CD14-positive monocyte (primary cell): ENCODE results near the gene HAUS7. TPM values are rescaled to one million over a fixed set of nuclear protein-coding genes. Genes with fewer than 3 reads are reported as not detected.

Source experiments
- DNase-seq, 3 donors: peaks; one replicate each; pipeline ENCODE4 v3.0.0-alpha.2; 2011 to 2022
- H2AFZ ChIP-seq: 2 replicates; pipeline ENCODE4 v1.6.0; 2012; ENCODE audit warnings: mild to moderate bottlenecking, low read depth, low read length, inconsistent platforms; ENCODE audit not compliant: insufficient read depth, poor library complexity, severe bottlenecking
- H3K27ac ChIP-seq, 2 donors: 1 replicate in 1 of 2; 2 replicates in 1 of 2; pipeline ENCODE4 v1.5.1; 2012 to 2013; ENCODE audit warnings: low read length in 2 of 2, control low read depth in 1 of 2, inconsistent platforms in 1 of 2, low read depth in 1 of 2, mild to moderate bottlenecking in 1 of 2
- H3K27me3 ChIP-seq, 2 donors: one replicate each; pipeline versions ENCODE4 v1.6.0 to v1.6.1; 2011 to 2013; ENCODE audit warnings: low read length in 2 of 2; ENCODE audit not compliant: control insufficient read depth in 2 of 2, insufficient read depth in 2 of 2
- H3K36me3 ChIP-seq, 2 donors: replicated peaks in 1 of 2; 1 replicate in 1 of 2; 2 replicates in 1 of 2; pipeline versions ENCODE4 v1.5.1 to v1.6.1; 2012 to 2013; ENCODE audit warnings: low read length in 2 of 2, control low read depth in 1 of 2, inconsistent platforms in 1 of 2, mild to moderate bottlenecking in 1 of 2; ENCODE audit not compliant: insufficient read depth in 2 of 2, control insufficient read depth in 1 of 2
- H3K4me1 ChIP-seq, 2 donors: 1 replicate in 1 of 2; 2 replicates in 1 of 2; pipeline versions ENCODE4 v1.5.1 to v1.6.1; 2012 to 2013; ENCODE audit warnings: low read length in 2 of 2, control low read depth in 1 of 2, inconsistent platforms in 1 of 2, mild to moderate bottlenecking in 1 of 2, moderate library complexity in 1 of 2; ENCODE audit not compliant: insufficient read depth in 2 of 2, control insufficient read depth in 1 of 2
- H3K4me2 ChIP-seq: replicated peaks from 2 replicates; pipeline ENCODE3; 2012; ENCODE audit warnings: low read length, moderate library complexity, mild to moderate bottlenecking; ENCODE audit not compliant: poor library complexity, severe bottlenecking; ENCODE audit errors: extremely low read depth
- H3K4me3 ChIP-seq, 3 experiments: fragments of 200-600 bp in 1 of 3; sonication (generic) in 1 of 3; replicated peaks in 1 of 3; 1 replicate in 2 of 3; 2 replicates in 1 of 3; pipeline ENCODE4 v1.5.1; 2011 to 2013; ENCODE audit warnings: low read length in 3 of 3, mild to moderate bottlenecking in 3 of 3, control low read depth in 2 of 3, low read depth in 2 of 3, inconsistent platforms in 1 of 3, moderate library complexity in 1 of 3
- H3K79me2 ChIP-seq: 2 replicates; pipeline ENCODE4 v1.6.0; 2012; ENCODE audit warnings: mild to moderate bottlenecking, control low read depth, inconsistent platforms, low read length, moderate library complexity; ENCODE audit not compliant: insufficient read depth
- H3K9ac ChIP-seq: 2 replicates; pipeline ENCODE4 v1.6.0; 2017; ENCODE audit warnings: low read length, mild to moderate bottlenecking; ENCODE audit not compliant: insufficient read depth, poor library complexity, severe bottlenecking
- H3K9me3 ChIP-seq, 2 donors: replicated peaks in 1 of 2; 1 replicate in 1 of 2; 2 replicates in 1 of 2; pipeline versions ENCODE4 v1.5.1 to v1.6.1; 2012 to 2013; ENCODE audit warnings: low read length in 2 of 2, control low read depth in 1 of 2; ENCODE audit not compliant: control insufficient read depth in 1 of 2, insufficient read depth in 1 of 2
- H4K20me1 ChIP-seq: 2 replicates; pipeline ENCODE4 v1.6.0; 2012; ENCODE audit warnings: mild to moderate bottlenecking, low read length, control low read depth, moderate library complexity; ENCODE audit not compliant: insufficient read depth
- H3K27ac Mint-ChIP-seq, 7 donors: one replicate each; pipeline ENCODE4 v1.8.0; 2020; ENCODE audit warnings: mild to moderate bottlenecking in 7 of 7, mixed read lengths in 7 of 7, moderate library complexity in 6 of 7, inconsistent platforms in 2 of 7
- H3K27me3 Mint-ChIP-seq, 3 donors: one replicate each; pipeline ENCODE4 v1.8.0; 2021 to 2022; ENCODE audit warnings: low read depth in 3 of 3, mild to moderate bottlenecking in 3 of 3, mixed read lengths in 3 of 3, moderate library complexity in 3 of 3, inconsistent platforms in 1 of 3
- H3K36me3 Mint-ChIP-seq, 2 donors: one replicate each; pipeline ENCODE4 v1.8.0; 2020; ENCODE audit warnings: mixed read lengths in 2 of 2, inconsistent platforms in 1 of 2, mild to moderate bottlenecking in 1 of 2
- H3K4me1 Mint-ChIP-seq: one replicate; pipeline ENCODE4 v1.8.0; 2020; ENCODE audit warnings: mild to moderate bottlenecking, mixed read lengths
- H3K4me3 Mint-ChIP-seq, 2 donors: one replicate each; pipeline ENCODE4 v1.8.0; 2020; ENCODE audit warnings: mild to moderate bottlenecking in 2 of 2, mixed read lengths in 2 of 2, moderate library complexity in 1 of 2
- H3K9me3 Mint-ChIP-seq, 7 donors: one replicate each; pipeline ENCODE4 v1.8.0; 2020 to 2022; ENCODE audit warnings: mixed read lengths in 7 of 7, mild to moderate bottlenecking in 6 of 7, moderate library complexity in 6 of 7, inconsistent platforms in 2 of 7
- WGBS: methylation state at CpG from one replicate; pipeline ENCODE4 v1.1.5; 2013; ENCODE audit warnings: missing lambda C conversion rate; ENCODE audit not compliant: insufficient coverage; 5-methylcytosine and 5-hydroxymethylcytosine counted together
- intact Hi-C, 2 donors: fragments of 100-400 bp; cut with micrococcal nuclease; formaldehyde crosslinking; loops; one replicate each; pipeline versions ENCODE4 v1.15.0 to v1.15.1; 2023
- polyA plus RNA-seq, 3 donors: library from polyadenylated mRNA; depleted of rRNA in 1 of 3; unstranded in 2 of 3; stranded (reverse) in 1 of 3; fragments of 300-500 nt in 2 of 3; fragments of >200 nt in 1 of 3; fragmentation: Illumina TruSeq in 2 of 3; gene quantifications; 1 replicate in 2 of 3; 2 replicates in 1 of 3; pipeline ENCODE4 v1.2.3, GENCODE V29; 2012 to 2021
- TF ChIP-seq, protein P1 (sequence below): fragments of 200-600 bp; IDR thresholded peaks from one replicate; pipeline ENCODE4 v1.8.0; 2022; ENCODE audit warnings: antibody characterized with exemption, mild to moderate bottlenecking

HAUS7 gene
- polyA plus RNA-seq, 3 donors = 23.8 to 37.5 (median 26.7) TPM

- Mint-ChIP-seq H3K27ac (no peak overlapping the region), H3K4me3 (no peak overlapping the region), H3K27me3 (peaks cover 2 to 5% (median 5%) of the 10 kb centered on the region in 3 donors), H3K9me3 (peaks cover 2 to 21% (median 15%) of the 10 kb centered on the region in 7 donors), H3K4me1 (peaks cover 22% of the 10 kb centered on the region), H3K36me3 (peaks cover 0 to 5% of the 10 kb centered on the region in 2 donors)
- Histone ChIP-seq H3K27ac (no peak overlapping the region), H3K79me2 (no peaks in the 10 kb centered on the region), H4K20me1 (no peaks in the 10 kb centered on the region), H3K36me3 (peaks cover 0 to 6% of the 10 kb centered on the region in 2 donors), H3K9ac (no peak overlapping the region), H3K4me3 (no peak overlapping the region), H3K4me2 (no peak overlapping the region), H3K4me1 (no peaks in the 10 kb centered on the region), H3K27me3 (no peaks in the 10 kb centered on the region), H3K9me3 (peaks cover 4 to 8% of the 10 kb centered on the region in 2 donors), H2AFZ (no peak overlapping the region)
- DNase-seq = no peak
- WGBS = no CpG with 5 or more reads among the region's 3 CpGs
- TF ChIP-seq, protein P1, sequence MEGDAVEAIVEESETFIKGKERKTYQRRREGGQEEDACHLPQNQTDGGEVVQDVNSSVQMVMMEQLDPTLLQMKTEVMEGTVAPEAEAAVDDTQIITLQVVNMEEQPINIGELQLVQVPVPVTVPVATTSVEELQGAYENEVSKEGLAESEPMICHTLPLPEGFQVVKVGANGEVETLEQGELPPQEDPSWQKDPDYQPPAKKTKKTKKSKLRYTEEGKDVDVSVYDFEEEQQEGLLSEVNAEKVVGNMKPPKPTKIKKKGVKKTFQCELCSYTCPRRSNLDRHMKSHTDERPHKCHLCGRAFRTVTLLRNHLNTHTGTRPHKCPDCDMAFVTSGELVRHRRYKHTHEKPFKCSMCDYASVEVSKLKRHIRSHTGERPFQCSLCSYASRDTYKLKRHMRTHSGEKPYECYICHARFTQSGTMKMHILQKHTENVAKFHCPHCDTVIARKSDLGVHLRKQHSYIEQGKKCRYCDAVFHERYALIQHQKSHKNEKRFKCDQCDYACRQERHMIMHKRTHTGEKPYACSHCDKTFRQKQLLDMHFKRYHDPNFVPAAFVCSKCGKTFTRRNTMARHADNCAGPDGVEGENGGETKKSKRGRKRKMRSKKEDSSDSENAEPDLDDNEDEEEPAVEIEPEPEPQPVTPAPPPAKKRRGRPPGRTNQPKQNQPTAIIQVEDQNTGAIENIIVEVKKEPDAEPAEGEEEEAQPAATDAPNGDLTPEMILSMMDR = no peak
- intact Hi-C loops = no loop called here
Measured at GRCh38 chrX:153426204-153426603, 44.2 kb downstream of the HAUS7 start.

DNA sequence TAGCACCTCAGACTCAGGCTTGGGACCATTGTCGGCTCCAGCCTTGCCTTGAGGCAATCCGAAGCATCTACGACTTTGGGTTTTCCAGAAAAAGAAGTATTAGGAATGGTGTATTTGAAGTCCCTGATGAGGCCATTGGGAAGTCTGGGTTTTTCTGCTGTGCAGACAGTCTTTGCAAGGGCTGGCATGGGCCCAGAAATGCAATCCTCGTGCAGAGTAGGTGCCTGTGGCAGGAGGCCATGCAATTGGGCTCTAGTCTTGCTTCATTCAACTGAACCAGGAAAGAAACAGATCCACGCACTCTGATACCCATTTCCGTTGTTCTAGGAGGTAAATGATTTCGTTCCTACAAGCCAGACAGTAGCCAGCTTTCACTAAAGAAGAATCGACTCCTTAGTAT, 46.7 kb downstream of the HAUS7 start:
- H4K20me1 ChIP-seq = no peaks in the 10 kb centered on the region
- TF ChIP-seq, protein P1 = no peak

More for the DNA sequence above, 46.7 kb downstream of the HAUS7 start:
- H3K79me2 ChIP-seq = no peaks in the 10 kb centered on the region
- H3K27me3 ChIP-seq = no peaks in the 10 kb centered on the region
- Mint-ChIP-seq H3K27me3 (peaks cover 0 to 5% (median 4%) of the 10 kb centered on the region in 3 donors), H3K36me3 (peaks cover 8 to 15% of the 10 kb centered on the region in 2 donors), H3K9me3 (peaks cover 0 to 13% (median 5%) of the 10 kb centered on the region in 7 donors), H3K27ac (peak overlapping the region in 1 of 7 donors; percentile 46), H3K4me3 (no peak overlapping the region), H3K4me1 (peaks cover 22% of the 10 kb centered on the region)
- H3K4me2 ChIP-seq = no peak overlapping the region
- 70% methylated on average over 2 of the region's 8 CpGs for WGBS
- no peak overlapping the region for H3K9ac ChIP-seq
- H3K9me3 ChIP-seq = no peaks in the 10 kb centered on the region
- no peak overlapping the region for H2AFZ ChIP-seq
- H3K4me3 ChIP-seq = no peak overlapping the region
- H3K4me1 ChIP-seq = no peaks in the 10 kb centered on the region
- peaks cover 0 to 6% of the 10 kb centered on the region in 2 donors for H3K36me3 ChIP-seq
- DNase-seq = no peak
- no peak overlapping the region for H3K27ac ChIP-seq
- intact Hi-C loops = no loop called here
